Measurements from ENCODE around the gene MEGF10.

The MEGF10 gene

DNA sequence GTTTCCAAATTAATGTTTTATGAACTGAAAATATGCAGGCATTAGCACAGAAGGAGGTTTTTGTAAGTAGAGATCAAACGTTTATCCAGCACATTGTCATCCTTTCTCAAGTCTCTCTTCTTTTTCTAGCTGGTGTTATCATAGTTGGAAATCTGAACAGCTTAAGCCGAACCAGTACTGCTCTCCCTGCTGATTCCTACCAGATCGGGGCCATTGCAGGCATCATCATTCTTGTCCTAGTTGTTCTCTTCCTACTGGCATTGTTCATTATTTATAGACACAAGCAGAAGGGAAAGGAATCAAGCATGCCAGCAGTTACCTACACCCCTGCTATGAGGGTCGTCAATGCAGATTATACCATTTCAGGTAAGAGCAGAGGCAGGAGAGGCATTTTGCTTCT is 154.7 kb downstream of the MEGF10 start:
- no peak for DNase-seq

DNA sequence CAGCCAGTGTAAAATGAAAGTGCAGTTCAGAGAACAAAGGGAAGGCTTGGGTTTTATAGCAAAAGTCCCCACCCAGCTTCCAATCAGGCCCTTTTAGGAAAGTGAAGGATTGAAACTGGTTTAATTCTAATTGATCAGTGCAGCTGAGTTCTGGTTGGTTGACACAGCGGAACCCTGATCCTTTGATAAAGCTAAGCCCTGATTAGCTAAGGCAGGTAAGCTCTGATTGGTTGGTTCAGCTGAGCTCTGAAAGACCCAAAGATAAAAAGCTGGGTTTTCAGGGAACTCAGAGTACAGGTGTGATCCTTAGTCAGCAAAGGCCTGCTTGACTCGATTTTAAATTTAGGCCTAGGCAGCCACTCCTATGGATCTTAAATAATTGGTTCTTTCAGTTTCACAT is 156.0 kb downstream of the MEGF10 start:
- DNase-seq, result no peak

DNA sequence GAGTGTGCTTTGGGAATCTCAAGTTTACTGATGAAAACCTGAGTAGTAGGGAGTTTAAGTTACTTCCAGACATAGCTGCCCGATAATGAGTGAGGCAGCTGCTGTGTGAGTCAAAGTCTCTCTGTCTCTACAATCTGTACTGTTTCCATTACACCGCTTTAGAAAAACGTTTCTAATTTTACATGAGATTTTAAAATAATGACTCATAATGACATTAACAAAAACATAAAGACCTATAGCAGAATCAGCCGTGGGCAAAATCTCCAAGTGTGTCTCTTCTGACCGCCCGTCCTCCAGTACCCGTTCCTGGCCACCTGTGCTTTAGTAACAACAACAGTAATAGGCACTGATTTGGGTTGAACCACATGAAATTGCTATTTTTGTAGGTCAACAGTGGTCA is 157.2 kb downstream of the MEGF10 start:
- no peak for DNase-seq

DNA sequence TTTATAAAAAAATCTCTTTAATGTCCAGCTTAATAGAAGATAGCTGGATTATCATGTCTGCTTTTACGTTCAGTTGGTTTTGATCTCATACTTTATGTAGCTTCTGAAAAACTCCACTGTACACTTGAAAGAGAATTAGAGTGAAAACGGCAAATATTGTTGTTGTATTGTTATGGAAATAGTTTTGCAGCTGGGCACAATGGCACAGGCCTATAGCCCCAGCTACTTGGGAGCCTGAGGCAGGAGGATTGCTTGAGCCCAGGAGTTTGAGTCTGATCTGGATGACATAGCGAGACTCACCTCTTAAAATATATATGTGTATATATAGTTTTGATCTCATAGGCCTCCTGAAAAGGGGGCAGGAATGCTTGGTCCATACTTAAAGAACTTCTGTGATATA is 159.4 kb downstream of the MEGF10 start:
- no peak for DNase-seq

DNA sequence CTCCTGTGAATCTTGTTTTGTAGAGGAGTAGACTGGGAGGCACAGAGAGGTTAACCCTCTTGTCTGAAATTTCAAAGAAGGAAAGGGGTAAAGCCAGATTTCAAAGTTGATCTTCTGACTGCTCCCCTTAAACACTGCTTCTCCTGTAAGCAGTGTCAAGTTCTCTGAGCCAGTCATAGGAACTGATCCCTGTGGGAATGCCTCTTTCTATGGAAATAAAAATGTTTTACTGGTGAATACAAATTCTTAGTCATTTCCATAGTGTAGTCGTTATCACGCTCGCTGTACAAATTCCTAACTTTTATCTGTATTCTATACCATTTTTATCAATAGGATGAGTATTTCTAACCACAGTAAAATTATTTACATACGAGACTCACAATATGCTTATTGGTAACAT is 160.5 kb downstream of the MEGF10 start:
- DNase-seq, result no peak

DNA sequence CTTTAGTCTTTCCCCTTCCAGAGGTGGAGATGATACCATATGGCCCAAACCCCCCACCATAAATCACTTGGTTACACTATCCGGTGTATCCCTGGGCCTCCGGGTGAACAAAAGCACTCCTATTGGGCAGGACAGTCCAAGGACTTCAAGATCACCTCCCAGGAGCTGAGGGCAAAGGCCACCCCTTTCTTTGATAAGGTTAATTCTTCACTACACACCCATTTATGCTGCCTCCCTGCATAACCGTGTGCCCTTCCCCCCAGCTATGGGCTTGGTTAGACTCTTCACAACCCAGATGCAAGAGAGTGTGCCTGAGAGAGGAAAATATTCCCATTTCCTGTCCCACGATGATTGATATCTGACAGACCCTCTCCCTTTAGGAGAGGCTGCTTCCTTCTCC is 162.0 kb downstream of the MEGF10 start:
- DNase-seq, result no peak

DNA sequence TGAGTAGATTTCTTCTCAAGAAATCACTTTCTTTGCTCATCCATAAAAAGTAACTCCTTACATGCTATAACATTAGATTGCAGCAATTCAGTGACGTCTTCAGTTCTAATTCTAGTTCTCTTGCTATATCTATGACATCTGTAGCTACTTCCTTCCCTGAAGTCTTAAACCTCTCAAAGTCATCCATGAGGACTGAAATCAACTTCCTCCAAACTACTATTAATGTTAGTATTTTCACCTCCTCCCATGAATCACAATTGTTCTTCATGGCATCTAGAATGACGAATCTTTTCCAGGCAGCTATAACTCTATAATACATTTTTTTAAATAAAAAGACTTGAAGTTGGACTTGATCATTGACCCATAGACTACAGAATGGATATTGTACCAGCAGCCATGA is 180.6 kb downstream of the MEGF10 start:
- DNase-seq, result no peak

DNA sequence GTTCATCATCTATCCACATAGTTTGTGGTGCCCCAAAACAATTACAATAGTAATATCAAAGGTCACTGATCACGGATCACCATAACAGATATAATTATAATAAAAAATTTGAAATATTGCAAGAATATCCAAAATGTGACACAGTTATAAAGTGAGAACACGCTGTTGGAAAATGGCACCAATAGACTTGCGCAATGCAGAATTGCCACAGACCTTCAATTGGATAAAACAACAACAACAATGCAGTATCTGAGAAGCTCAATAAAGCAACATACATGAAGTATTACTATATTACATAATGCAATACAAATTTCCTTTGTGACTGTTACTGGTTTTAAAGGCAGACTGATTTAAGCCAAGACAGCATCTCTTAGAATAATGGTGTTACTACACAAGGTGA is 182.1 kb downstream of the MEGF10 start:
- no peak for DNase-seq

DNA sequence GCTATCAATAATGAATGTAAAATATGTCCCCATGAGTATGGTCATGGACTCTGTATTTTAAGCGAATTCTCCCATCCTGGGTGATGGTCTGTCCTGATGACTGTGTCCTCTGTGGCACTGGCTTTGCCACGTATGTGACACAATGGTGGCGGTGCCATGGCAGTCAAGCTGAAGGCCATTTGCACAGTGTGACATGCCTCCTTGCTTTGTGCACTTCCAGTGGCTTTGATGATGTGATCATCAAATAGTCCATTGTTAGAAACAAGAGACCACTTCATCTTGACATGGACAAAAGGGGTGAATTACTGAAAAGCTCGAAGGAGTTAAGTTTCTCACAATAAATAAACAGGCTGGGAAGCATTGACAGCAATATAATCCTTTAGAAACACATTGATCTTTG is 195.9 kb downstream of the MEGF10 start:
- DNase-seq, result no peak

DNA sequence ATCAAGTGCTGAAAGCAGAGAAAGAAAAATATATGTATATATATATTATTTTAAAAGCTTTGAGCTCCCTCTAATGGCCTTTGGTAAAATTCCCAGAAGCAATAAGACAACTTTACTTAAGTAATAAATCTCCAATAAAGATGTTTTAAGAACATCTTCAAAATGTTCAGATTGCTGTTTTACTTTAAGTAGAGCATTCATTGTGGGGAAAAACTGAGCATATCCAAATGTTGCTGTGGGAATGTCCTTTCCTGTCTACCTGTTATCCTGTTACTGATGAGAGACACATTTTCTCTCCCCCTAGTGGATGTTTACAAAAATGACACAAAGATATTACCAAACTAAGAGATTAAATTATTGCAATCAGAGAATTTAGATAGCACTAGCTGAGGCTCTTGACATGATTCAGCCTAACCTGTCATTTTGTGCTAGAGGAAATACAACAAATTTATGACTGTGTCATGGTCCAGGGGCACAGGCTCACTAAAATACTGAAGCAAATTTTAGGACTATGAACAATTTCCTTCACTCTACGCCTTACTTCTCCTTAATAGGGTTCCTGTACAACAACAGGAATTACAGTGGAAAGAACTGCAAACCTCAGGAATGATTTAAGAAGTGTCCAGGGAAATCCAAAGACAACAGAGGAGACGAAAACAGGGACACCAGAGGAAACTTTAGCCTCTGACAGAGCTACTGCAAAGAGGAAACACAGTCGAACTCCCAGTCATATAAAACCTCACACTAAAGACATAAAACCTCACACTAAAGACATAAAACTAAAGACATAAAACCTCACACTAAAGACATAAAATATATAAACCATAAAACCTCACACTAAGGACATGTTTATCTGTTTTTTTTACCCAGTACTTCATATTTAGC is 202.5 kb downstream of the MEGF10 start:
- no peak for DNase-seq

DNA sequence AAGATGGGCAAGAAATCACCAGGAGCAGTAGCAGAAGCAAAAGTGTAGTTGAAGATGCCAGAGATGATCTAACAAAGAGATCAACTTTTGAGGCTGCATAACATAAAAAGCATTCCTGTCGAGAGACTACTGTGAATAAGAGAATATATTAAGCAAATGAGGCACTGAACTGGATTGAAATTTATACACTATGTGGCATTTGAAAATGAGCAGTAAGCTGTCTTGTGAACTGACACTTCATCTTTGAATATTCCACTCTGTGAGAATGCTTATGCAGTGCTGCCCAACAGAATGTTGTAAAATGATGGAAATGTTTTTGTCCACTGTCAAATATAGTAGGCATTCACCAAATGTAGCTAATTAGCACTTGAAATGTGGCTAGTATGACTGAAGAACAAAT is 208.0 kb downstream of the MEGF10 start:
- no peak for DNase-seq

DNA sequence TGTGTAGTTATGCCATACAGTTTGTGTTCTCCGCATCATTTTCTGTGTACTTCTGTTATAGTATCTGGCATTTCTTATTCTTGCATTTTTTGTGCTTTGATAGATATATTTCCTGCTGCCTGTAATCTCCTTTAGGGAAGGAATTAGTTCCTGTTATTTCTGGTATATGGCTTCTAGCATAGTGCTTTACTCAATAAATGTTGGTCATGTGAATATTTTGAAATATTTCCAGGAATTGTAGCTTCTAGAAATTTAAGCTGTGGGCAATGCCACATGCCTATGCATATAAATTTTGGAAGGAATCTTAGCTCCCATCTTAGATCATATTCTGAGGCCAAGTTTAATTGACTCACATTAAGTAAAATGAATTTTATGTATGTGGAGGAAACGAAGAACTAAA is 215.3 kb downstream of the MEGF10 start:
- no peak for DNase-seq

DNA sequence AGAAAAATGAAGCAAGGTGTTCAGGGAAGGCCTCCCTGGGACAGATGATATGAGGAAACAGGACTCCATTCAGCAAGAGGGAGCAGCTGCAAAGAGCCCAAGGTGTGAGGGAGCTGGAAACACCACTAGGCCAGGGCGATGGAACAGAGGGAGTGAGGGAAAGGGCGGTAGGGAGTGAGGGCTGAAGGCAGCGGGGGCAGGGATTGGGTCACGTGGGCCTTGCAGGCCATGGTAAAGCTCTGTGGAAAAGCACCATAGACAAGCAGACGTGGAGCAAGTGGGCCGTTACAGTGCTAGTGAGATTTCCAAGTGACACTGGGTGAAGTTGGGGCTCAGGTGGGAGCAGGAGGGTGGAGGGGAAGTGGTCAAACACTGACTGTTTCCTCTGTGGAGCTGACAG is 216.0 kb downstream of the MEGF10 start:
- no peak for DNase-seq

DNA sequence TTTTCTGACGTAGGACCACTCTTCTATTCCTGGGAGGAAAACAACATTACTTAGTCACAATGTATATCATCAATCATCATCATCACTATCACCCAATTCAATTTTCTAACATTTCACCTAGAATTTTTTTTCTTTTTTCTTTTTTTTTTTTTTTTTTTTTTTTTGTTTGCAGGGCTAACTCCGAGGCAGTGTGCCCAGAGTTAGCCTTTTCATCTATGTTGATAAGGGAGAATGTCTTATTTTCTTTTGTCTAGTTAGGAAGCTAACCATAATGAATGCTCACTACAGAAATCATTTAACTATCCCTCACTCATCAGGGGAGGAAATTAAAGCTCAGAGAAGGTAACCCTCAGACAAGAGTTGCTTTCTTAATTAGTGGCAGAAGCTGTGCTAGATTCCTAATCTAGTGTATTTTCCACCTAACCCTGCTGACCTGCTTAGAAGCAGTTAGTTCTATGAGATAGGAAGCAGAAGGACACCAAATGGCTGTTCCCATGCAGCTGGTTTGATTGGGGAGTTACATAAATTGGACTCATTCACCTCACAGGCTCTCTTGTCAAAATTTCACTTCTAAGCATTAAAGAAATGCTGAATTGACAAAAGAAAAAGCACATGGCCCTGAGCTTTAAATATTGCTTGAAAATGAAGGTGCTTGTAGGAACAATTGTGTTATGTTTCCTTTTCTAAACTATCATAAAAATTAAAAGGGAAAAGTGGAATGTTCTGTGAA is 218.2 kb downstream of the MEGF10 start:
- no peak for DNase-seq

All from activated CD4-positive, alpha-beta T cell treated with anti-CD3 and anti-CD28 coated beads, Interleukin-2, amount 50 U/mL, for 48 hours (primary cell).